ENCODE data around the gene CLCNKA.
"Not testable (repeated sequence)": the region's sequence is repeated elsewhere in the genome, so short reads cannot be mapped to it uniquely, and the experiment has no call there.

- not testable (repeated sequence) for TF ChIP-seq CTCF, MAX (IDR thresholded peaks at IDR 0.05; ENCODE audit: low read depth, low read length)
These were observed 40.3 kb downstream of the CLCNKA start for GRCh38 chr1:16061989-16062686.

Measured in NB4 (cell line).